ENCODE data around the gene WWC2.

DNA sequence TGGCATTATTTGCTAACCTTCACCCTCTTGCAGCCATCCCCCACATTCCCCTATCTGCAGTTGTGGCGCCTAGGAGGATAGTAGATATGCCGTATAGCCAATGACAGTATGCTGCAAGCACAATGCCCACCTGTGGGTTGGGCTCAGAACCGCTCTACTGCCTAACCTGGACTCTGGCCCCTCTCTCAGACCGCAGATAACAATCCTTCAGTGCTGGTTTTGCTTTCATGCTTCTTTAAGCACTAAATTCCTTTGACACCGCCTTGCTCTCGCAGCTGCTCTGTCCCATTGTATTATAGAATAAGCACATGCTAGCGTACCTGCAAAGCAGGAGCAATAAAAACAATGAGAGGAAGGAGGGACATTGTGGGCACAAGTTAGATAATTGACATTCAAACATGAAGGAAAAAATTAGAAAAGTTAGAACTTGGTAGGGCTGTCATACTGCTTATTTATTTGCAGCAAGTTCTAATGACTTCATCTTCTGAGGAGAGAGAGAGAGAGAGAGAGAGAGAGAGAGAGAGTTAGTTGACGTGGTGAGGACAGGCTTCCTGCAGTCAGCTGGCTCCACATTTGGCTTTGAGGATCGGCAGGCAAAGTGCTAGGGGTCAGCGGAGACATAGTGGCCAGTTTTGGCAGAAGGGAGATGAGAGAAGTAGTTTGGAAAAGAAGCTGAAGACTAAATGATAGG, 55.8 kb downstream of the WWC2 start:
- TF ChIP-seq, protein P1, sequence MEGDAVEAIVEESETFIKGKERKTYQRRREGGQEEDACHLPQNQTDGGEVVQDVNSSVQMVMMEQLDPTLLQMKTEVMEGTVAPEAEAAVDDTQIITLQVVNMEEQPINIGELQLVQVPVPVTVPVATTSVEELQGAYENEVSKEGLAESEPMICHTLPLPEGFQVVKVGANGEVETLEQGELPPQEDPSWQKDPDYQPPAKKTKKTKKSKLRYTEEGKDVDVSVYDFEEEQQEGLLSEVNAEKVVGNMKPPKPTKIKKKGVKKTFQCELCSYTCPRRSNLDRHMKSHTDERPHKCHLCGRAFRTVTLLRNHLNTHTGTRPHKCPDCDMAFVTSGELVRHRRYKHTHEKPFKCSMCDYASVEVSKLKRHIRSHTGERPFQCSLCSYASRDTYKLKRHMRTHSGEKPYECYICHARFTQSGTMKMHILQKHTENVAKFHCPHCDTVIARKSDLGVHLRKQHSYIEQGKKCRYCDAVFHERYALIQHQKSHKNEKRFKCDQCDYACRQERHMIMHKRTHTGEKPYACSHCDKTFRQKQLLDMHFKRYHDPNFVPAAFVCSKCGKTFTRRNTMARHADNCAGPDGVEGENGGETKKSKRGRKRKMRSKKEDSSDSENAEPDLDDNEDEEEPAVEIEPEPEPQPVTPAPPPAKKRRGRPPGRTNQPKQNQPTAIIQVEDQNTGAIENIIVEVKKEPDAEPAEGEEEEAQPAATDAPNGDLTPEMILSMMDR (IDR thresholded peaks at IDR 0.05; ENCODE audit: low read depth, low read length), result no peak
- TF ChIP-seq EZH2phosphoT487 (IDR thresholded peaks at IDR 0.05; ENCODE audit: low read depth), result no peak
